ENCODE results near the gene ACSF2.

- TF ChIP-seq CTCF (IDR thresholded peaks at IDR 0.05; ENCODE audit: poor library complexity, severe bottlenecking) (no peak), TAF1 (IDR thresholded peaks at IDR 0.05; ENCODE audit: low read depth) (no peak), REST (IDR thresholded peaks at IDR 0.05; ENCODE audit: borderline replicate concordance) (no peak), EZH2 (IDR thresholded peaks at IDR 0.05; ENCODE audit: borderline replicate concordance, insufficient read depth, low read length, poor library complexity, severe bottlenecking) (no peak), MXI1 (conservative IDR thresholded peaks at IDR 0.05; ENCODE audit: poor library complexity, severe bottlenecking) (no peak), EP300 (conservative IDR thresholded peaks at IDR 0.05; ENCODE audit: poor library complexity, severe bottlenecking) (no peak), POLR2AphosphoS5 (IDR thresholded peaks at IDR 0.05) (no peak), RAD21 (conservative IDR thresholded peaks at IDR 0.05) (no peak)
Observed at GRCh38 chr17:50430821-50431618, 5.0 kb downstream of the ACSF2 start.

All from neural cell (in vitro differentiated cells).